ENCODE measurements around the gene TCHP.

The TCHP gene

DNA sequence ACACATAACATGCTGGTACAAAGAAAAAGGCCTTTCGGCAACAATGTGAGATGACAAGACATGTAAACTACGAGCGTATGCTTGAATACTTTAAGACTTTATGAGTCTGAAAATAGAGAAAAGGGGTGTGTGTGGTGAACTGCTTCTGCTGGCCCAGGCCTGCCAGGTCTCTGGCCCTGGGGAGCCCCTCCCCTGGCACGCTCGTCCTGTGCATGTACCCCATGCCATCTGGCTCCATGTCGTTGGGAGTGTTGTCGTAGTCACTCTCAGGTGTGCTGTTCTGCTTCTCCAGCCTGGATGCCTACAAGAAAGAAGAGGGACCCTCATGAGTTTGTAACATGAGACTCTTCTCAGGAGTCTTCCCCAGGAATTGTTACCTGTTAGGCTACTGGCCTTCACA, 38.9 kb downstream of the TCHP start:
- no peak for DNase-seq

DNA sequence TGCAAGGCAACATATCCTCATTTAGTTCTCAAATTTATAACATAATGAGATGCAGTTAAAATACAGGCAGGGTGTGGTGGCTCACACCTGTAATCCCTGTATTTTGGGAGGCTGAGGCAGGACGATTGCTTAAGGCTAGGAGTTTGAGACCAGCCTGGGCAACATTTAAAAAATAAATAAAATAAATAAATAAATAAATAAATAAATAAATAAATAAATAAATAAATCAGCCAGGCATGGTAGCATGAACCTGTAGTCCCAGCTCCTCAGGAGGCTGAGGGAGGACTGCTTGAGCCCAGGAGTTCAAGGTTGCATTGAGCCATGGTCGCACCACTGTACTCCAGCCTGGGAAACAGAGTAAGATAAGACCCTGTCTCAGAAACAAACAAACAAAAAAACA, 39.4 kb downstream of the TCHP start:
- DNase-seq, result no peak

DNA sequence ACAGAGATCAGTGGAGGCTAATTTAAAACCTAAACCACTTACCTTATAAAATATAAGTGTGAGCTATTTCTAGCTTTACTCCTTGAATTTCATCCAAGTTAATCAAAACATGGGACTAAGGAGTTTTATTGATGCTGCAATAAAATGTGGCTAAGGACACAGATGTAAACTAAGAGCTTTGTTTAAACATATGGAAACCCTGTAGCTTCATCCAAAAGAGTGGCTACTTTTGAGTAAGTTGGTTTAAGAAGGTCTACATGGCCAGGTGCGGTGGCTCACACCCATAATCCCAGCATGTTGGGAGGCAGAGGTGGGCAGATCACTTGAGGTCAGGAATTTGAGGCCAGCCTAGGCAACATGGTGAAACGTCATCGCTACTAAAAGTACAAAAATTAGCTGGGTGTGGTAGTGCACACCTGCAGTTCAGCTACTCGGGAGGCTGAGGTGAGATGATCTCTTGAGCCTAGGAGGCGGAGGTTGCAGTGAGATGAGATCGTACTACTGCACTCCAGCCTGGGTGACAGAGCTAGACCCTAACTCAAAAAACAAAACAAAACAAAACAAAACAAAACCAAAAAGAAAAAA, 40.4 kb downstream of the TCHP start:
- DNase-seq, result no peak

DNA sequence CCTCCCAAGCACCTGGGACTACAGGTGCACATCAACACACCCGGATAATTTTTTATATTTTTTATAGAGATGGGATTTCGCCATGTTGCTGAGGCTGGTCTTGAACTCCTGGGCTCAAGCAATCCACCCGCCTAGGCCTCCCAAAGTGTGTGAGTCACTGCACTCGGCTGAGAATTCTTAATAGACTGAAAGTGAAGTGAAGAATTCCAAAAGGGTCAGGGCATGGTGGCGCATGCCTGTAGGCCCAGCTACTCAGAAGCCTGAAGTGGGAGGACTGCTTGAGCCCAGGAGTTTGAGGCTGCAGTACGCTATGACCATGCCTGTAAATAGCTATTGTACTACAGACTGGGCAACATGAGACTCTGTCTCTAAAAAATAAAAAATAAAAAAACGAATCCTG, 43.7 kb downstream of the TCHP start:
- DNase-seq, result no peak

DNA sequence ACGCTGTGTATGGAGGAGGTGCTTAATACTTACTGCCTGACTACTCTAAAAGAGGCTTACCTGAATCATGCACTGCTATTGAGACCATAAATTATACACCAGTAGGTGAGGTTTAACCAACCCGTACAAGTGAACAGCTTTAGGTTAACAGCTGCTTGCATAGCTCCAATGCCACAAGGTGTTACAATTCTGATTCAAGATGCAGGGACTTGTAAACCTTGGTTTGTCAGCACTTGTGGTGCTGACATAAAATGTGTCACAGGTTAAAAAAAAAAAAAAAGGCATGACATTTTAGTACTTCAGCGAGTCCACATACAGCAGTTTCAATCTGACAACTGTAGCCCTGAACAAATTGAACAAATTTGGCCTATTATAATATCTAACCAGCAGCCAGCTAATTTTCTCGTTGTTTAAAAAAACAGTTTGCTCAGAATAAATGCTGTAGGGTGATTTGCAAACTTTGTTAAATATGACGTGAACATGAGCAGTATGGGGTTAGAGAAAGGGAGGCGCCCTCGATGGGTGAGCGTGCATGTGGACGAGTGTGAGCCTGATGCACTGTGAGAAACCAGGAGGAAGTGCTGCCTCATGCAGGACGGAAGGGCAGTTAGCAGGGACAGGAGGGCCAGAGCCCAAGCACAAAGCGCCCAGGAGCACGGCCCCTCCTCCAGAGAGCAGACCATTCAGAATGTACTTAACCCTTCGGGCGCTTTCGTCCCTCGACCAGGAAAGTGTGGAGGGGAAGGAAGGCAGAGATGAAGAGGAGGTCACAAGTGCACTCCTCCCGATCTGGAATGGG, 44.7 kb downstream of the TCHP start:
- DNase-seq, result no peak

DNA sequence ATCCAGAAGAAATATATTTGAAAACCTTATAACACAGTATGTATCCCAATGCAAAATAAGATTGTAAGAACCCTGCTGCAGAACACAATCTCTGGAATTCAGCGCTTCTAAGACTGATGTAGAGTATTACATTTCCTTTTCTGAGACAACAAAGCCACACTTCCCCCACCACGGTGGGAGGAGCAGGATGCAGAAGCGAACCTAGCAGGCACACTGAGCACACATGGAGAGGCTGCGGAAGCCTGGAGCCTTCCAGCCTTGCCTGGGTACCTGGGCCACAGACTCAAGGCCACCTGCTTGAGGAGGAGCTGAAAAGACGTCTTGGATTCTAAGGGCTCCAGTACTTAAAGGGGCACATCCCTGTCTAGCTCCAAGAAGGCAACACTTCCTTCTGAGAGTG, 46.4 kb downstream of the TCHP start:
- peak; percentile 29 to 44 for DNase-seq

DNA sequence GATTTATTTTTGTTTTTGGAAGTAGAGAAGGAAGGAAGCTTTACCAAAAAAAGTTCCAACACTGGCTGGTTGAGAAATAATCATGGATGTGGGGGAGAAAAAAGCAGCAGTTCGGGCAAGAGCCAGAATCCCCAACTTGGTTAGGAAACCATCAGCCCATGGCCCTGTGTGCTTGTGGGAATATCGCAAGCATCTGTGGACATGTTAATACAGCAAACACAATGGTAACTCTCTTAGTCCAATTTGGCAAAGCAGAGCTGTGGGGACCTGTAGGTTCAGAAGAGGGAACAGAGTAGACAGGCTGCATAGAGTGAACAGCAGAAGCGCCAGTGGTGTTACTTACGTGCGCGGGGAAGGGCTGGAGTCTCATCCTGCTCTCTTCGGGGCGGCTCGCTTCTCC, 46.8 kb downstream of the TCHP start:
- DNase-seq, result peak in 1 of 2 donors; percentile 44

DNA sequence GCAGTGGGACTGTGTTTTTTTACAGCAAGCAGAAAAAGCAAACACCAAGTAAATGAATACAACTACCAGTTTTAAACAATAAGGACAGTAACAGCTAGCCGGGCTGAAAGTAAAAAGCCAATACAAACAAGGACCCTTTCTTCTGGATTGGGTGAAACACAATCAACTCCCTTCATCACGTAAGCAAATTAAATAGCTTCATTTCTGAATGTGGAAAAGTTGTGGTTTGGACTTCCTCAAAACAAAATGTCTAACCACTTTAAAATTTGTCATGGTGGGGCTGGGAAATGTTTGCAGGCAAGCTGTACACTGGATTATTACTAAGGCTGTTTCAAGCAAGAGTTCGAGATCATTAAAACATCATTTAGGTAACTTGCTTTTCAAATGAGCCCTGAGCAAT, 47.4 kb downstream of the TCHP start:
- peak; percentile 58 to 59 for DNase-seq

DNA sequence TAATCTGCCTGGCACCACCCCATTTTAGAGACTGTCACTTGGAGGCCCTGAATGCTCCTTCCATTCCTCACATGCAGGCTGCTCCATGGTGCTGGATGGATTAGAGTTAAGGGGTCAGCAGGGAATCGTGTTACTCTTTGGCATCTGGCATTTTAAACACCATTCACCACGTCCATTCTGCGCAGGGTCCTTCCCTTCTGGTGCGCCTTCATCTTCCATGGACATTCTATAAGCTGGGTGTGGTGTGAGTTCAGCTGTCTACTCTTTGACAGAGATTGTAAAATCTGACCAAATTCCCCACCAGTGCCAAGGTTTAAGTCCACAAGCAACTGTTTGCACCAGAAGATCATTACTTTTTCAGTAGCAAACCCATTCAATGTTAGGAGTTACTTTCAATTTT, 48.3 kb downstream of the TCHP start:
- DNase-seq, result no peak

DNA sequence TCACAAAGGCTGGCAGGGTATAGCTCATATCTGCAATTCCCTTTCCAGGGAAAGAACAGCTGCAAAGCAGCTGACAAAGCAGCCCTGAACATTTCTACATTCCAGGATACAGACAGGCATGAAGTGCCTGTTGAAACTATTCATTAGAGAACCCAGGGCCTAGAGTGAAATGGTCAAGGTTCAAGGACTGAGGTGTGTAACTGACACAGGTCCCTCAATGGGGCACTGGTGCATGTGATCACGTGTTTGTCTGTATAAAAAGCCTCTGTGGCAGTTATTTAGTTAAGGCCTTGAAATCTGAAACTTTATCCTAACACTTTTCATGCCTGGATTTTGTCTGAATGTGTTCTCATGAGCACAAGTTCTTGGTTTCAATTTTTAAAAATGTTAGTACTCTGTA, 49.0 kb downstream of the TCHP start:
- DNase-seq, result no peak

DNA sequence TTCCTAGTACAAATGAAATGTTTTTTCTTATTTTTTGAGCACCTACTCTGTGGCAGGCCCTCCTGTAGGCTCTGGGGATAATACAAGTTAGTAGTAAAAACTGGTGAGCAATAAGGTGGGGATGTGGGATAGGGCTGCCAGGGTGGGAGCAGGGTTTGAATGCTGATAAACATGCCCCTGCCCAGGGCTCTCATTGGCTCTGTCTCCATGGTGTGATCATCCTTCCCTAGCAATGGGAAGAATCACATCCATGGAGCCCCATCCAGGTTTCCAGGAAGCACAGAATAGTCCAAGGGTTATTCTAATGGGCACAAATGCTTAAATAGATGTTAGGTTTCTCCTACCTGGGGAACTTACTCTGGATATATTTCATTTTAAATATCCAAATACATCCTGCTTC, 50.6 kb downstream of the TCHP start:
- DNase-seq, result no peak

DNA sequence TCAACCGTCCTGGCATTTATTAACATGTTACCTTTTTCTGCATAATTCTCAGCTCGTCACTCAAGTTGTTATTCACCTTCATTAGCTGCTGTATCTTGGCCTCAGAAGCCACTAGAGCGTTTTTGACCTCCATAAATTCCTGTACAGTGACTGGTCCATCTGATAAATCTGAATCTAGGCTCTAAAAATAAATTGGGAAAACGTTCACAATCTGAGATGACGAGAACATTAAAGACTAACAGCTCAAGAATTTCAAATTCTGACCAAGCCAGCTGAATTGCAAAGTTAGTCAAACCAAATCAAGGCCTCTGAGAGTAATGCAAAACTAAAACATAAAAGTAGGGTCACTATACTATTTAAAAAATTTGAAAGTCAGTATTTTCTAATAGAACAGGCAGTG, 51.1 kb downstream of the TCHP start:
- DNase-seq, result no peak

DNA sequence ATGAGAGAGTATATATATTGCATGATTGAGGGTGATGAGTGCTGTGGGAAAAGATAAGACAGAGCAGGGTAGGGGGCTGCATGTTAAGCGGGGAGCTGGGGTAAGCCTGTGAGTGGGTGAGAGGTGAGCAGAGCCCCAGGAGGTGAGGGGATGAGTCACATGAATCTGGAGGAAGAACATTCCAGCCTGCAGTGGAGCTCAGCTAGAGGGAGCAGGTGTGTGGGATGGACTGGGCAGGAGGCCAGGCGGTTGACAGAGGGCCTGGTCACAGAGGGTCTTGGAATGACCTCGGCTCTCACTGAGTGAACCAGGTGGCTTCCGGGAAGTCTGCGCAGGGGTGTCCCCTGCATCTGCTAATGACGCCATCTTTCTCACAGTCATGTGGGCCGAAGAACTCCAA, 51.7 kb downstream of the TCHP start:
- no peak for DNase-seq

DNA sequence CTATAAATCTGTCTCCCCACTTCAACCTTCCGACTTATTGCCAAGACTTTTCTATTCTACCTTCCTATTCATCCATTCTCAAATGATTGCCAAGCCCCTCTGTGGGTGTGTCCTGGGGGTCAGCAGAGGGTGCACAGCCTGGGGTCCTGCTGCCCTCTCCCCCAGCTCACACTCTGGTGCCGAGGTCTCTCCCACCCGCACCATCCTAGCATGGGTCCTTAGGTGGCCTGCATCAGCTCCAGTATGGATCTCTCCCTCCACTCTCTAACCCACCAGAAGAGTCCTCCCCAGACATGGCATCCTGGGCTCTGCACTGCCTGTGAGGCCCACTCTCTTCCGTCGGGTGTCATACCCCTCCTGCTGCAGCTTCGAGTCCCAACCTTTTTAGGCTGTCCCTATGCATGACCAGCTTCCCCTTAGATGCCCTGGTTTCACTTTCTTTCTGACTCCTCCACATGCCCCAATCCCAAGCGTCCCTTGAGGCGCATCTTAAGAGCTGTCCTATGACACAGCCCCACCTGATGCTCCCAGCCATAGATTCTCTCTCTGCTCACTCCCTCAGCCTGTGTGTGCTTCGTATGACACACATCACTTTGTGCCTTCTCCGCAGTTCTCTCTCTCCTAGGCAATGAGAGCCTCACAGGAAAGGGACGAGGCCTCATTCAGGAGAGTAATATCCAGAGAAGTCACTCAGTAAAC, 52.2 kb downstream of the TCHP start:
- peak; percentile 47 to 70 for DNase-seq

DNA sequence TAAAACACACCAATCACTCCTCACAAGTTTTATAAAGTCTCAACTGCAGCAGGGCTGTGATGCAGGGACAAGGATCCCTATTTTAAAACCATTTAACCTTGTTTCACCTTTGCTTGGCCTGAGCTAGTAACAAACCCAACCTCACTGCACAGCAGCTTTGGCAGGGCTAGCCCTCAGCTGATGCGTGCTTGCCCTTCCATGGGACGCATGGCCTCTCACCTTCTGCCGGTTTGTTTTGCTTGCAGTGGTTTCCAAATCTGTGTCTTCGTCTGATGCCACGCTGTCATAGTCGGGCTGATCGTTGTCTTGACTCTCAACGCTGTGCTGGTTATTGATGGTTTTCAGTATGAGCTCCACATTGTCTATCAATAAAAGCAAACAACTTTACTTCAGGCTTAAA, 52.8 kb downstream of the TCHP start:
- no peak for DNase-seq

DNA sequence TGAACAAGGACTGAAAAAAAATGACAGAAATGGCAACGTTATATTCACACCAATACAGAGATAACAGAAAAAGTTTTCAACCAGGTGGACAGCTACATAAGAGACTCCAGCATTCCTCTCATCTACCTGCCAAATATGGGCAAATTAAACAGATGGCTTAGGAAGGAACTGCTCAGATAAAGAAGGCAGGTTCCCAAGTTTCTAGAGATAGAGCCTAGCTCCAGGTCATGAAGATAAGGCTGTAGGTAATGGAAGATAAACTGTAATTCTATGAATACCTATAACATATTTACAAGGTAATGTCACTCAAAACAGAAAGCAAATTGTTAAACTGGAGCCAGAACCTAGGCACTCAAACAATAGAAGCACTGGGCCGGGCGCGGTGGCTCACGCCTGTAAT, 53.6 kb downstream of the TCHP start:
- DNase-seq, result no peak

DNA sequence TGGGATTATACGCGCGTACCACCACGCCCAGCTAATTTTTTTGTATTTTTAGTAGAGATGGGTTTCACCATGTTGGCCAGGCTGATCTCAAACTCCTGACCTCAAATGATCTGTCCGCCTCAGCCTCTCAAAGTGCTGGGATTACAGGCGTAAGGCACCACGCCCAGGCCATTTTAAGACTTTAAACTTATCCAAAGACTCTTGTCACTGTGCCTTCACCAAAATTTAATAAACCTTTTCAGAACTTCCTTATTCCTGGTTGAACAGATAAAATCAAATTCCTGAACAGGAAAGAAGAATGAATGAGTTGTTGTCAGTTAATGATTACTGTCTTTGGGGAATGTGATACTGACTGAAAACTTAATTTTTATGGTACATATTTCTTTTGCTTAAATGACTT, 58.3 kb downstream of the TCHP start:
- no peak for DNase-seq

DNA sequence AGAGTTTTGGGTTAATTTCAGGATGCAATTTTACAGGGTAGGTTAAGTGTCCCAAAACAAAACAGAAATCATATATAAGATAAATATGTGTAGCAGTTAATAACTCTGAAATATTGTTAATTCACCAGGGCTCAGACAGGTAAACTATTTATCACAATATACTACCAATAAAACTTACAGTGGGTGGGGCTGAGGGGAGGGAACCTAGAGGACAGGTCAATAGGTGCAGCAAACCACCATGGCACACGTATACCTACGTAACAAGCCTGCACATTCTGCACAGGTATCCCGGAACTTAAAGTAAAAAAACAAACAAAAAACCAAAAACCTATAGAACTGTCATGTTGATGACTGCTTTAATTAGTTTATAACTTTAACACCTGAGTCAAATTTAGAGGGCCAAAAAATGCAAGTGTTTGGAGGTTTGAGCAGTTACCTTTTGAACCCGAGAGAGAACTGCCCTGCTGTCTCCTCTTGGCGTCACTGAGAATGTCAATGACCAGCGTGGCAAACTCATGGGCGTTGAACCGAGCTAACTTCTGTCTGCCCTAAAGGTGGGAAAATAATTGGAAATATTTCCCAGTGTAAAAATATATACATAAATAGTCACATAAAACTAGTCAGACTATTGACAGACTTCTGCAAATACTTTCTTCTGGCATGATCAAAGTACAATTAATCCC, 59.5 kb downstream of the TCHP start:
- DNase-seq, result no peak

DNA sequence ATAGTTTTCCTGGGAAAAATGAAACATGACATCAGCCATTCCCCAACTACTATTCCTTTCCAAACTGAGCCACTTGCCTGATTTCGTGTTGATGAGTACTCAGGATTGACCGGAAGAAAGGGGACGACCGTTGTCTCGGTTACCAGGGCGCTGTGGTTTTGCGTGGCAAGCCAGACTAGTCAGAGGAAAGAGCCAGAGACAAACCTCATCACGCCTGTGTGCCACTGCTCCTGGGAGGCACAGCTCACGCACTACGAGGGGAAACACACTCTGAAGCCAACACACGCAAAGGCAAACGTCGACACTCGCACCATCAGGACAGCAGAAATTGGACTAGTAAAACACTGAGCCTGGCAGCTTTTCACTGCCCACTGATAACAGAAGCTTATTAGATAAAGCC, 61.1 kb downstream of the TCHP start:
- no peak for DNase-seq

DNA sequence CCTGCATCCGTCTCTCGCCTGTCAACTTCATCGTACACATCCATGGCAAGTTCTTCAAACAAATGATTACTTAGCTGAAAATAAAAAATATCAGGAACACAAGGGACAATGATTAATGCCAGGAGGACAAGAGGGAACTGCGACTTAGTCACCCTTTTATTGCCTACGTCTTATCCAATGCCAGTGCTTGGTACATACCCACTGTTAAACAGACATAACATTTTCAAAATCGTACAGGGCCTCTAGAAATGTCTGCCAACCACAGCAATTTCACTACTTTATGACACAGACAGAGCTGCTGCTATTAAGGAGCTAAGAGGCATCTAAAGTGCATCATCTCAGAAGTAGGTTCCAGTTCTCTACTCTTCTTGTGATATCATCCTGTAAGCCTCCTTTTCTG, 61.5 kb downstream of the TCHP start:
- no peak for DNase-seq

DNA sequence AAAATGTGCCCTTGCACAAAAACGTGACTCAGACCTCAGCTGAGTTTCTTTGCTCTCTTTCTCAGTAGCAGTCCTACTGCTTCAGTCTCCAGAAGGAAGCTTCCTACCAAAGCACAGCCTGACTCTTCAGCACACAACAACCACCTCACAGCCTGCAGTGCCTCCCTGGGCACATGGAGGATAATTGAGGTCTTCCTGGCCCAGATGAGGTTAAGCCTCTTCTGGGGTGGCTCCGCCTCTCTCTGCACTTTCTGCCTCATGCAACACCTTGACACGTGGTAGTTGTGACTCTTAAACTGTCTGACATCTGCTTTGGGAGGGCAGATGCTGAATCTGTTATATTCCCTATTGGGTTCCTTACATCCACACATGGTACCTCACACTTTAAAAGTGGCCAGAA, 62.3 kb downstream of the TCHP start:
- no peak for DNase-seq

DNA sequence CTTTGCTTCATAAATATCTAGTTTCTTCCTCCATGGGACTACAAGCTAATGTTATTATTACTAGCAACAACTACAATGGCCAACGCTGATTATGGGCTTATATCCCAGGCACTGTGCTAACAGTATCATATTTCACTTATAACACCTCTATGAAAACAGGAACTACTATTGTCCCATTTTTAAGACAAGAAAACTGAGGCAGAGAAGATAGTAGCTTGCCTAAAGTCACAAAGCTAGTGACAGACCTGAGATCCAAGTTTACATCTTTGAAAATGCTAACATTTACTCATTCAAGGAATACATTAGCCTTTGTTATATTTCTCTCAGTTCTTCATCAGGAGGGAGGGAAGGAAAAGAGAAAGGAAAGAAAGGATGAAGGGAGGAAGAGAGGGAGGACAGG, 63.3 kb downstream of the TCHP start:
- no peak for DNase-seq

DNA sequence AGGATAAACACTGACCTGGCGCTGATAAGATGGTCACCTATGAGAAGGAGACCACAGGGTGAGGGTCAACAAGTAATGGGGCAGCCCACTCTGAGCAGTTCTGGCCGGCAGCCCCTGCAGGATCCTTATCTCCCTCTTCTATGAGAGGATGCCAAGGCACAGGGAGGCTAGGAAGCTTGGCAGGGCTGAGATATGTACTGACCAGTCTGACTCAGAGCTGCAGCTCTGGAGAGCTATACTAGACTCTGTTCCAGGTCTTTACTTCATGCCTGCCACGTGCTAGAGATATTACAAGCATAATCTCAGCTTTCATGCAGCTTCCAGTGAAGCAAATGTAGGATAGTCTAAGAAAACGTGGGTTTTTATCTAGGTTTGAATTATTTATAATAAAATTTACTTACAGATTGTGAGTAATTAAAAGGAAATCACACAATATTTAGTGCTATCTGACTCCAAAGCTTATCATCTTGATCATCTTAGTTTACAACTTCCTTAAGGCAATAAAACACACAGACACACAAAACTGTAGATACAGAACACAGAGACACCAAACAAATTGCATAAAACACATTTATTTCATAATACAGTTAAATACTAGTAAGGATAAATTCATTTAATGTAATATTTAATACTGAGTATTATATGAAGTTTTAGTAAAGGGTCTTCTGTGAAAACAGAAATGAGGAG, 63.8 kb downstream of the TCHP start:
- no peak for DNase-seq

Data from inflammatory macrophage treated with lipopolysaccharide for 1 hour (primary cell).